ENCODE data around the gene KCNK5. TPM values are rescaled to one million over a fixed set of nuclear protein-coding genes. Genes with fewer than 3 reads are reported as not detected.

Gene KCNK5
- total RNA-seq, 4 donors from 2014 or later: 9.2 to 14.3 (median 13.0) TPM

GRCh38 chr6:39197922-39198500 lies 31.3 kb downstream of the KCNK5 start:
- no peak overlapping the region for H3K27ac ChIP-seq
- intact Hi-C loops (cut with DNase I): no loop called here
- no peaks in the 10 kb centered on the region for H3K27me3 ChIP-seq
- peaks cover 32 to 65% of the 10 kb centered on the region in 2 donors for H3K4me1 ChIP-seq
- no peak for TF ChIP-seq POLR2A (IDR thresholded peaks at IDR 0.05)
- TF ChIP-seq CTCF (IDR thresholded peaks at IDR 0.05): no peak
- H3K4me3 ChIP-seq (replicated peaks in 1 of 3): no peak overlapping the region
- peaks cover 7 to 15% of the 10 kb centered on the region in 2 donors for H3K36me3 ChIP-seq
- no peak for DNase-seq
- H3K9me3 ChIP-seq: no peaks in the 10 kb centered on the region

GRCh38 chr6:39197521-39197920 lies 31.8 kb downstream of the KCNK5 start:
- DNase-seq: no peak
- Histone ChIP-seq H3K9me3 (no peaks in the 10 kb centered on the region), H3K4me1 (peaks cover 28 to 60% of the 10 kb centered on the region in 2 donors), H3K27ac (no peak overlapping the region), H3K4me3 (replicated peaks in 1 of 3) (no peak overlapping the region), H3K36me3 (peaks cover 7 to 15% of the 10 kb centered on the region in 2 donors), H3K27me3 (no peaks in the 10 kb centered on the region)
- WGBS, 2 donors: 84 to 94% methylated on average over 4 of the region's 4 CpGs
- intact Hi-C loops (cut with DNase I): no loop called here
- no peak for TF ChIP-seq POLR2A (IDR thresholded peaks at IDR 0.05)
- TF ChIP-seq CTCF (IDR thresholded peaks at IDR 0.05): no peak

GRCh38 chr6:39196673-39197091 lies 32.6 kb downstream of the KCNK5 start:
- H3K4me1 ChIP-seq: peaks cover 28 to 53% of the 10 kb centered on the region in 2 donors
- H3K27me3 ChIP-seq: no peaks in the 10 kb centered on the region
- no peak overlapping the region for H3K27ac ChIP-seq
- H3K36me3 ChIP-seq: peaks cover 7 to 15% of the 10 kb centered on the region in 2 donors
- no peak for TF ChIP-seq POLR2A (IDR thresholded peaks at IDR 0.05)
- no peak for TF ChIP-seq CTCF (IDR thresholded peaks at IDR 0.05)
- no peaks in the 10 kb centered on the region for H3K9me3 ChIP-seq
- DNase-seq: no peak
- intact Hi-C loops (cut with DNase I): no loop called here
- no peak overlapping the region for H3K4me3 ChIP-seq (replicated peaks in 1 of 3)
- WGBS, 2 donors: 98% methylated on average over 3 of the region's 3 CpGs

GRCh38 chr6:39195792-39196385 lies 33.4 kb downstream of the KCNK5 start:
- H3K9me3 ChIP-seq: no peaks in the 10 kb centered on the region
- no peak for DNase-seq
- TF ChIP-seq POLR2A (IDR thresholded peaks at IDR 0.05) (no peak), CTCF (IDR thresholded peaks at IDR 0.05) (no peak)
- WGBS, 2 donors: 88 to 91% methylated on average over 3 of the region's 3 CpGs
- peaks cover 7 to 22% of the 10 kb centered on the region in 2 donors for H3K36me3 ChIP-seq
- no peak overlapping the region for H3K4me3 ChIP-seq (replicated peaks in 1 of 3)
- H3K27ac ChIP-seq: no peak overlapping the region
- peaks cover 27 to 49% of the 10 kb centered on the region in 2 donors for H3K4me1 ChIP-seq
- intact Hi-C loops (cut with DNase I): no loop called here
- no peaks in the 10 kb centered on the region for H3K27me3 ChIP-seq

GRCh38 chr6:39194466-39194865 lies 34.8 kb downstream of the KCNK5 start:
- WGBS, 2 donors: 88 to 89% methylated on average over 9 of the region's 9 CpGs
- Histone ChIP-seq H3K4me3 (replicated peaks in 1 of 3) (no peak overlapping the region), H3K27ac (no peak overlapping the region), H3K27me3 (no peaks in the 10 kb centered on the region), H3K9me3 (no peaks in the 10 kb centered on the region), H3K36me3 (peaks cover 7 to 22% of the 10 kb centered on the region in 2 donors), H3K4me1 (peaks cover 20 to 46% of the 10 kb centered on the region in 2 donors)
- no peak for DNase-seq
- TF ChIP-seq POLR2A (IDR thresholded peaks at IDR 0.05) (no peak), CTCF (IDR thresholded peaks at IDR 0.05) (no peak)
- intact Hi-C loops (cut with DNase I): no loop called here
